ENCODE data around the gene ZNF362. TPM values are rescaled to one million over a fixed set of nuclear protein-coding genes. Genes with fewer than 3 reads are reported as not detected.

Gene ZNF362
- total and polyA plus RNA-seq, 2 experiments from 2014 or later, result 11.0 to 12.9 TPM

GRCh38 chr1:33256221-33256470, 146 bp upstream of the ZNF362 start (continued):
- TF ChIP-seq ZNF462 (CRISPR knock-in tag; IDR thresholded peaks at IDR 0.05) (no peak), CREB1 (CRISPR knock-in tag; IDR thresholded peaks at IDR 0.05; ENCODE audit: low read depth) (no peak), CTCF (conservative IDR thresholded peaks at IDR 0.05; ENCODE audit: low read depth in 2 of 2) (no peak), EZH2 (IDR thresholded peaks at IDR 0.05; ENCODE audit: low read depth, unreplicated experiment) (no peak)

- H2AFZ ChIP-seq, result peak overlapping the region; percentile 57
- peak overlapping the region; percentile 84 for H3K4me2 ChIP-seq
- peaks cover 15% of the 10 kb centered on the region for H4K20me1 ChIP-seq (replicated peaks; ENCODE audit: insufficient read depth)
- peaks cover 47% of the 10 kb centered on the region for H3K79me2 ChIP-seq (replicated peaks; ENCODE audit: insufficient read depth)
- ATAC-seq (no peak), DNase-seq (ENCODE audit: low spot score) (peak; percentile 22)
- H3K4me1 ChIP-seq (ENCODE audit: insufficient read depth), result peaks cover 29% of the 10 kb centered on the region
- H3K27me3 ChIP-seq (ENCODE audit: insufficient read depth), result no peaks in the 10 kb centered on the region
- H3F3A ChIP-seq (replicated peaks; ENCODE audit: low read depth), result peaks cover 4% of the 10 kb centered on the region; the same call in 1 of the 2 replicates
- H3K9me2 ChIP-seq (ENCODE audit: insufficient read depth), result no peaks in the 10 kb centered on the region
- H3K36me3 Mint-ChIP-seq (ENCODE audit: low read depth), result peaks cover 7% of the 10 kb centered on the region
- H3K27ac ChIP-seq (ENCODE audit: low read depth), result peak overlapping the region; percentile 72; the same call in 1 of the 2 replicates
- peaks cover 14% of the 10 kb centered on the region for H3K27me3 Mint-ChIP-seq (ENCODE audit: insufficient read depth, low read depth, poor library complexity)
- peaks cover 33% of the 10 kb centered on the region for H3K4me1 Mint-ChIP-seq
- H3K4me3 Mint-ChIP-seq, result peak overlapping the region; percentile 100
- peak overlapping the region; percentile 98 for H3K27ac Mint-ChIP-seq
- peaks cover 6% of the 10 kb centered on the region; the same call in 1 of the 3 replicates for H3K9me3 Mint-ChIP-seq
- no peak for TF ChIP-seq ETS1 (IDR thresholded peaks at IDR 0.05)
- TF ChIP-seq CTCF (conservative IDR thresholded peaks at IDR 0.05; ENCODE audit: low read depth in 2 of 2), result no peak
- TF ChIP-seq EZH2phosphoT487 (IDR thresholded peaks at IDR 0.05; ENCODE audit: unreplicated experiment), result no peak
- peak overlapping the region; percentile 76 for H3K4me3 ChIP-seq
- no peaks in the 10 kb centered on the region for H3K36me3 ChIP-seq (ENCODE audit: insufficient read depth)
Measured at GRCh38 chr1:33257207-33257771, 997 bp downstream of the ZNF362 start.
